Lung (tissue), 12 donors: ENCODE results near the gene SNAP23. TPM values are rescaled to one million over a fixed set of nuclear protein-coding genes. Genes with fewer than 3 reads are reported as not detected.
A peak's percentile ranks its signal among the peaks of the same experiment; 100 is the strongest.

ENCODE experiments used
- ATAC-seq: fragments of 200-7000 bp; cut with Tn5 transposase; one replicate; pipeline ENCODE4 v1.9.1; 2020; ENCODE audit warnings: moderate number of reproducible peaks; ENCODE audit not compliant: insufficient read depth, low FRiP score
- DNase-seq, 3 donors: peaks; one replicate each; pipeline ENCODE4 v3.0.0-alpha.2; 2013 to 2017
- H3K27ac ChIP-seq, 2 donors: one replicate each; pipeline ENCODE4 v1.5.1; 2013; ENCODE audit warnings: mild to moderate bottlenecking in 2 of 2, moderate library complexity in 2 of 2, control low read depth in 1 of 2, inconsistent platforms in 1 of 2, low read depth in 1 of 2, low read length in 1 of 2
- H3K27me3 ChIP-seq, 3 donors: one replicate each; pipeline ENCODE4 v1.5.1; 2013; ENCODE audit warnings: low read length in 2 of 3; ENCODE audit not compliant: control insufficient read depth in 3 of 3, insufficient read depth in 3 of 3
- H3K36me3 ChIP-seq, 4 donors: one replicate each; pipeline ENCODE4 v1.5.1; 2013; ENCODE audit warnings: low read length in 4 of 4, mild to moderate bottlenecking in 1 of 4, moderate library complexity in 1 of 4; ENCODE audit not compliant: control insufficient read depth in 4 of 4, insufficient read depth in 4 of 4
- H3K4me1 ChIP-seq, 5 donors: one replicate each; pipeline ENCODE4 v1.5.1; 2013; ENCODE audit warnings: low read length in 5 of 5, mild to moderate bottlenecking in 2 of 5, moderate library complexity in 1 of 5; ENCODE audit not compliant: control insufficient read depth in 5 of 5, insufficient read depth in 5 of 5
- H3K4me3 ChIP-seq: one replicate; pipeline ENCODE4 v1.5.1; 2013; ENCODE audit warnings: mild to moderate bottlenecking, control low read depth, moderate library complexity
- H3K9ac ChIP-seq, 2 donors: one replicate each; pipeline ENCODE4 v1.5.1; 2013; ENCODE audit warnings: low read length in 2 of 2, control low read depth in 1 of 2; ENCODE audit not compliant: insufficient read depth in 1 of 2
- H3K9me3 ChIP-seq, 4 donors: one replicate each; pipeline ENCODE4 v1.5.1; 2013; ENCODE audit warnings: low read length in 3 of 4, mild to moderate bottlenecking in 1 of 4, moderate library complexity in 1 of 4; ENCODE audit not compliant: control insufficient read depth in 4 of 4, insufficient read depth in 3 of 4
- CTCF ChIP-seq: IDR thresholded peaks from 2 replicates; pipeline ENCODE4 v1.5.1; 2012; ENCODE audit warnings: mild to moderate bottlenecking; ENCODE audit errors: control extremely low read depth, extremely low read depth
- WGBS, 2 donors: extraction: QIAGEN DNeasy Blood & Tissue Kit; methylation state at CpG; one replicate each; pipeline ENCODE4 v1.1.7; 2013; 5-methylcytosine and 5-hydroxymethylcytosine counted together
- polyA plus RNA-seq, 2 donors: library from polyadenylated mRNA; stranded (reverse); fragments of 200-250 nt; gene quantifications; one replicate each; pipeline ENCODE4 v1.2.1, GENCODE V29; 2013
- total RNA-seq, 2 donors: library from RNA; depleted of rRNA in 1 of 2; stranded (reverse); fragments of >200 nt in 1 of 2; gene quantifications; one replicate each; pipeline ENCODE4 v1.2.1, GENCODE V29; 2014 to 2021
- donor health status: control.
- donor health status: control.
- donor health status: Bipolar disorder and iron deficiency.
- donor health status: healthy.
- donor health status: DM: yes; HTN: yes; CAD: no.

SNAP23 gene
- total and polyA plus RNA-seq, 4 donors, result 58.2 to 96.0 (median 62.9) TPM

- 0% methylated on average over 51 of the region's 51 CpGs for WGBS, 2 donors
- Histone ChIP-seq H3K4me3 (peak within 1 kb of the TSS; percentile 92), H3K36me3 (peaks cover 0 to 1% (median 0%) of the 10 kb centered on the region in 4 donors), H3K4me1 (peaks cover 0 to 15% (median 7%) of the 10 kb centered on the region in 5 donors), H3K27ac (peak within 1 kb of the TSS; percentile 98 to 99), H3K27me3 (no peaks in the 10 kb centered on the region), H3K9me3 (no peaks in the 10 kb centered on the region), H3K9ac (peak within 1 kb of the TSS; percentile 97 to 99)
- DNase-seq (peak; percentile 97 to 98 (median 97)), ATAC-seq (peak; percentile 46)
- no peak for TF ChIP-seq CTCF
Measured at GRCh38 chr15:42490671-42491538, 4.5 kb upstream of the SNAP23 start, which contains the start of gene ZNF106. Gene ZNF106 (minus strand): TSS chr15:42491141. CDS start chr15:42472289, 18,852 bp downstream.

- ATAC-seq (no peak), DNase-seq (peak in 2 of 3 donors; percentile 20 to 47)
- 83 to 88% methylated on average over 18 of the region's 18 CpGs for WGBS, 2 donors
- H3K27ac ChIP-seq, result peak overlapping the region; percentile 98 to 99
- H3K9ac ChIP-seq, result peak overlapping the region; percentile 97 to 99
- TF ChIP-seq CTCF, result no peak
- H3K36me3 ChIP-seq, result peaks cover 0 to 1% (median 0%) of the 10 kb centered on the region in 4 donors
- no peak overlapping the region for H3K4me3 ChIP-seq
- H3K9me3 ChIP-seq, result no peaks in the 10 kb centered on the region
- H3K4me1 ChIP-seq, result peaks cover 3 to 19% (median 10%) of the 10 kb centered on the region in 5 donors
- no peaks in the 10 kb centered on the region for H3K27me3 ChIP-seq
Measured at GRCh38 chr15:42491539-42492225, 3.8 kb upstream of the SNAP23 start.

GRCh38 chr15:42493679-42494078, 1.8 kb upstream of the SNAP23 start:
- no peak overlapping the region for H3K4me3 ChIP-seq

More at GRCh38 chr15:42493679-42494078, 1.8 kb upstream of the SNAP23 start:
- no peak for DNase-seq
- WGBS, 2 donors, result 46 to 71% methylated on average over 1 of the region's 1 CpG
- peak overlapping the region in 1 of 2 donors; percentile 47 for H3K27ac ChIP-seq
- no peaks in the 10 kb centered on the region for H3K27me3 ChIP-seq
- no peak for ATAC-seq
- no peaks in the 10 kb centered on the region for H3K9me3 ChIP-seq
- TF ChIP-seq CTCF, result no peak
- no peaks in the 10 kb centered on the region for H3K36me3 ChIP-seq
- H3K4me1 ChIP-seq, result peaks cover 5 to 14% (median 10%) of the 10 kb centered on the region in 5 donors
- H3K9ac ChIP-seq, result no peak overlapping the region
